Endometrial microvascular endothelial cells (primary cell): ENCODE data around the gene CELF2. TPM values are rescaled to one million over a fixed set of nuclear protein-coding genes. Genes with fewer than 3 reads are reported as not detected.
"Not testable (repeated sequence)": the region's sequence is repeated elsewhere in the genome, so short reads cannot be mapped to it uniquely, and the experiment has no call there.

Experiments used
- in situ Hi-C: cut with HindIII; loops from 2 replicates; pipeline ENCODE4 v1.10.0; 2017; ENCODE audit warnings: low sequenced_read_pairs, low pct_unique_long_range_greater_than_20kb; ENCODE audit errors: inconsistent ontology term
- total RNA-seq: library from RNA; depleted of rRNA; stranded (reverse); fragments of >200 nt; gene quantifications from one replicate; pipeline ENCODE4 v1.2.3, GENCODE V29; 2015; ENCODE audit errors: inconsistent ontology term

CELF2 gene
- total RNA-seq, 1 donor from 2014 or later = 2.5 TPM

DNA sequence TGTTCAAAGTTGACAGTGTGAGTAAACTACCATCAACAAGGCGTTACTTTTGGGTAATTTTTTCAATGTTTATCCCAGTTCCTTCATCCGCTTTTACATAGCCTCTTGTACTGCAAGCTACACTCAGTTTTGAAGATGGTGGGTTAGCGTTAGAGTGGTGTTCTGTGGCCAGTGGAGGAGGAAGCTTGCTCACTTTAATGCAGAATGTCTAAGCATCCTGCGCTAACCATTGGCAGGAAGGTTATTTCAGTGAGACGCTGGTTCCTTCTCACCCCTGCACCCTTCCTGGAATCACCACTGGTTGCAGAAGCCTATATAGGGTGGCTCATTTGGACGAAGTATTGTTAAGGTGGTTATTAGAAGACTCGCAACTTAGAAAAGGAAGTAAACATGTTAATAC is 159.1 kb downstream of the CELF2 start:
- in situ Hi-C loops = no loop called here

DNA sequence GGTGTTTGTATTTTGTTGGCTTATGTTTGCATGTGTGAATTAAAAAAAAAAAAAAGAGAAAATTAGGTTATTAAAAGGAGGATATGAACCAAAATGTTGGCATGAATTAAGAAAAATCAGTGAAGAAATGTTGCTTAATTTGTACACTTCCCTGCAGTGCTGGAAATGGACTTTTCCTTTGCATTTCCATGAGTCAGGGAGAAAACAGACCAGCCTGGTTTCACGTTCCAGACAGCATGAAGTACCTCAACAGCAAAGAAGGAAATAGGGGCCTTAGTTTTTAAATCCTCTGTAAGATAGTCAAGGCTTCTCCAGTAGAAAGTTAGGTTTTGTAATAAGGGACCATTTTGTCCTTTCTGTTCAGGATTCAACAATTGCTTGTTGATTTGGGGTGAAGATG is 159.7 kb downstream of the CELF2 start:
- in situ Hi-C loops = no loop called here

DNA sequence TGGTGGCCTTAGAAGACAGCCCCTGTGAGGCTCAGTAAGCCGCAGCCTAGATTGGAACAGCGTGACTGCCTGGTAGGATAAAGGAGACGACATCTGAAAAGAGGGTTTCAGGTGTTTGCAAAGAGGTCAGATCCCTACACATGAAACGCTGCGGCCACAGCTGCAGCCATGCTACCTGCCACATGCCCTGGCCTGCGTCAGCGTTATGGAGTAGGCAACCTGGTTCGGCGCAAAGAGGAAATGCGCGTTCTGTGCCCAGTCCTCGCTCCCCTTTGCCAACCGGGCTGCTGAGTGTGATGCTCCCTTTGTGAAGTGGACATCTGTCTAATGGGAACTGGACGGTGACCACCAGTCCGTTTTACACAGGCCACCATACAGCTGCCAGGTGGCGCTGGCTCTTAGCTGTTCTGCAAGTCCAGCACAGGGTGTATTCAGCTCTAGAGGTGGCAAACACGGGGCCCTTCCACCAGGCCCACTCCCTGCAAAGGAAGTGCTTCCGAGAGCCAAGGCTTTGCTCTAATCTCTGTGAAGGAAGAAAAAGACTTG is 160.3 kb downstream of the CELF2 start:
- in situ Hi-C loops = no loop called here

DNA sequence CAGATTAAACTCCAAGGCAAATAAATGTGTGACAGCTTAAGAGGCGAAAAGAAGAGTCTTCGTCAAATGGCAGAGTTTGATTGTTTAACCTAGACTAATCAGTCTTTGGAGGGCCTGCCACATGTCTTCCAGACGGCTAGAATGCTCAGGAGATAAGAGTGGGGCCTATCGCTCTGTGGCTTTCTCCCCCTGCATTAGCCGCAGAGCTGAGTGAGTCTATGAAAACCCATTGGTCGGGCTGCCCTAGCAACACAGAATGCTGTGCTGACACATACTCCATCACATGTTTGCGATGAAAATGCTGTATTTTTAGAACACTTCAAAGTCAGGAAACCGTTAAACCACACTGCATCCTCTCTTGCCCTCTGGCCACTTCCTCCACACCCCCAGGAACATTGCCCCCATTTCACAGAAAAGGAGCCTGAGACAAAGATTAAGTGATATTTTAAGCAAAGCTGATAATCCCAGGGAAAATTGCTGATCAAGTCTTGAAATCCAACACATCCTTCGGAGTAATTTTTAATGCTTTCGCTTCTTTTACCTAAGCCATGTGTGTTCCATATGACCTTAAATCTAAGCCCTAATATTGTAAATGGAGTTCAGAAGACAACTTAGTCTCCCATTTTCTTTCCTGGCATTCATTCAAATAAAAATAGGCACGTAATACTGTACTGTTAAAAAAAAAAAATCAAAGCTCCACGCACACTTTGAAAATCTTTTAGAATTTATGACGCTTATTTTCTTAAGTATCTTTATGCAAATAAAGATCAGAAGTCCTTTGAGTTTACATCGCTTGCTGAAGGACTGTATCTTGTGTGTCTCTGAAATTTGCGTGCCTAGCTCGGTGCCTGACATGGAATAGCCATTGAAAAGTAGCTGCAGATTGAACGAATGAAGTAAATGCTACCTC is 161.2 kb downstream of the CELF2 start:
- in situ Hi-C loops = no loop called here

DNA sequence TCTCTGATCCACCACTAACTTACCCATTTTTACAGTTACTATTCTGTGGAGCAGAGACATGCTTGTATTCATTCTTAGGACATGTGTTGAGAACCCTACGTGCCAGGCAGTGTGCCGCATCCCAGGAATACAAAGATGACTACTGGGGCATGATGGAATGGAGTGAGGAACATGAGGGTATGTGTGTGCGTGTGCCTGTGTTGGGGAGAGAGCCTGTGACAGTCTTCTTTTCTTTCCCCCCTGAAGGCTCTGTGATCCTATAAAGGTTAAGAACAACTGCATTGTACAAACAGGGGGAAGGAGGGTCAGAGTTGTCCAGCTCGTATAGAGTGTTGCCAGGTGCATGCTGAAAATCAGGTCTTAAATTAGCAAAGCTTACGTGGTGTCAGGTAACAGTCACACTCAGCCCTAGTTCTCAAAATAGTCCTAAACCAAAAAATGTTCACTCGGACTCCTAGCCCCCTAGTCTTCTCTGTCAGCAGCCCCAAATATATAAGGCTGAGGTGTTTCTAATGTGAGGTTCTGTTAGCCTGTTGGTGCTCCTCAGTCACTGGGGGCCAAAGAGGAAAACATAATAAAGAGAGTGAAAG is 161.9 kb downstream of the CELF2 start:
- in situ Hi-C loops = no loop called here

DNA sequence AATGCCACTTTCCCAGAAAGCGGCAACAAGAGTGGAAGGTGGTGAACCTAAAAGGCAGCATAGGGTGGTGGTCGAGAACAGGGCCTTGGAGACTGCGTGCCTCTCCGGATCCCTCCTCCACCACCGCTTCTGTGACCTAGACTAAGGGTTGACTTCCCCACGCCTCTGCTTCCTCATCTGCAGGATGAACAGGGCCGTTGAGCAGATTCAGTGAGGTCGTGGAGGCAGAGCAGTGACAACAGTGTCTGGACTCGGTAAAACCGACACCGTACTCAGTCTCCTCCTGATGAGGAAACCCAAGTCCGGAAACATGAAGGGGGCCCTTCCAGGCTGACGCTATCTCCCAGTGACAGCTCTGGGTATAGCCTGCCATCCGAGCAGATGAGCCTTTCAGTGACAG is 162.6 kb downstream of the CELF2 start:
- in situ Hi-C loops = no loop called here

DNA sequence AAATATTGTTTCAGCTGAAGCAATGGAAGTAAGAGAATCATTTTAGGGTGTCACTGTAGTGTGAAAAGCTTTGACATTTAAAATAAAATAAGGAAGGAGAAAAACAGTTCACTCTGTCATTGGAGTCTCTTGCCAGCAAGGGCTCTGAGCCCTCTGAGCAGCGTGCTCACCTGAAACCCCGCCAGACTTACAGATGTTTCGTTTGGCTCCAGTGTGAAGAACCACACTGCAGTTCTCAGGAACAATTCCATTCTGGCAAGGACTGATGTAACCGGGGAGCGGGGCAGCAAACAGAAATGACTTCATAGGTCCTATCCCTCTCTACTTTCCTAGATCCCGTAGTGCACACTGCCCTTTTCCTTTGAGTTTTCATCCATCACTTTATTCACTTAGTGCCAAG is 164.3 kb downstream of the CELF2 start:
- in situ Hi-C loops = no loop called here

DNA sequence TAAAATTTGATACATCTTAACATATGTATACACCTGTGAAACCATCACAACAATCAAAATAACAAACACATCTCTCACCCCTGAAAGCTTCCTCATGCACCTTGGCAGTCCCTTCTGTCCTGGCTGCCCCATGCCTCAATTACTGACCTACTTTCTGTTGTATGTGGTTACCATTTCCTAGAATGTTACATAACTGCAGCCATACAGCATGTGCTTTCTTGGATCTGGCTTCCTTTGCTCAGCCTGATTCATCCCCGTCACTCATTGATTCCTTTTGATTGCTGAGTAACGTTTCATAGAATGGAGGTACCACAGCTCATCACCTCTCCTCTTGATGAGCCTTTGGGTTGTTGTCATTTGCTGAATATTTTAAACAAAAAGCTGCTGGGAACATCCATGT is 165.3 kb downstream of the CELF2 start:
- in situ Hi-C loops = no loop called here

DNA sequence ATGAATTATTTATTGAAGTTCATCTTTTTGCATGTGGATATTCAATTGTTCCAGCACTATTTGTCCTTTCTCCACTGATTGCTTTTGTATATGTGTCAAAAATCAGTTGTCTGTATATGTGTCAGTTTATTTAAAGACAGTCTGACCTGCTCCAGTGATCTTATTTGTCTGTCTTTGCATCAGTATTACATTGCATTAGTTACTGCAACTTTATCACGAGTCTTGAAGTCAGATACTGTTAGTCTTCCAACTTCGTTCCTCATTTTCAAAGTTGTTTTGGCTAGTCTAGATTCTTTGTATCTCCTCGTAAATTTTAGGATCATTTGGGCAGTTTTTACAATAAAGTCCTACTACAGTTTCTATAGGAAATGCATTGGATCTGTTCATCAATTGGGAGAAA is 166.4 kb downstream of the CELF2 start:
- in situ Hi-C loops = no loop called here

DNA sequence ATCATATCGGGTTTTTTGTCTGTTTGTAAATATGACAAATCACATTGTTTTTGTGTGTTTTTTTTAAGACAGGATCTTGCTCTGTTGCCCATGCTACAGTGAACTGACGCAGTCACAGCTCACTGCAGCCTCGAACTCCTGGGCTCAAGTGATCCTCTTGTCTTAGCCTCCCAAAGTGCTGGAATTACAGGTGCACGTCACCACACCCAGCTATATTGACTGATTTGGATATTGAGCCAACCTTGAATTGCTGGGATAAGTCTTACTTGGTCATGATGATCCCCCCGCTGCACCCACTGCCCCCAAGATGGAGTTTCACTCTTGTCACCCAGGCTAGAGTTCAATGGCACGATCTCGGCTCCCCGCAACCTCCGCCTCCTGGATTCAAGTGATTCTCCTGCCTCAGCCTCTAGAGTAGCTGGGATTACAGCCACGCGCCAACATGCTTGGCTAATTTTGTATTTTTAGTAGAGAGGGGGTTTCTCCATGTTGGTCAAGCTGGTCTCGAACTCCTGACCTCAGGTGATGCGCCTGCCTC is 167.5 kb downstream of the CELF2 start:
- in situ Hi-C loops = not testable (repeated sequence)

DNA sequence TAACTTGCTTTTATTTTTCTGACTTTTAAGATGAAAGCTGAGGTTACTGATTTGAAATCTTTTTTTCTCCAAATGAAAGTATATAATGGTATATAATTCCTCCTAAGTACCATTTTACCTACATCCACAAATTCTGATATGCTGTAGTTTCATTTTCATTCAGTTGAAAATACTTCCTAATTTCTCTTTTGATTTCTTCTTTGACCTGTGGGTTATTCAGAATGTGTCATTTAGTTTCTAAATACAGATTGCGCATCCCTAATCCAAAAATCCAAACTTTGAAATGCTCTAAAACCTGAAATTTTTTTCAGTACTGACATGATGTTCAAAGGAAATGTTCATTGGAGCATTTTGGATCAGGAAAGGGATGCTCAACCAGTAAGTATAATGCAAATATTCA is 168.7 kb downstream of the CELF2 start:
- in situ Hi-C loops = no loop called here

DNA sequence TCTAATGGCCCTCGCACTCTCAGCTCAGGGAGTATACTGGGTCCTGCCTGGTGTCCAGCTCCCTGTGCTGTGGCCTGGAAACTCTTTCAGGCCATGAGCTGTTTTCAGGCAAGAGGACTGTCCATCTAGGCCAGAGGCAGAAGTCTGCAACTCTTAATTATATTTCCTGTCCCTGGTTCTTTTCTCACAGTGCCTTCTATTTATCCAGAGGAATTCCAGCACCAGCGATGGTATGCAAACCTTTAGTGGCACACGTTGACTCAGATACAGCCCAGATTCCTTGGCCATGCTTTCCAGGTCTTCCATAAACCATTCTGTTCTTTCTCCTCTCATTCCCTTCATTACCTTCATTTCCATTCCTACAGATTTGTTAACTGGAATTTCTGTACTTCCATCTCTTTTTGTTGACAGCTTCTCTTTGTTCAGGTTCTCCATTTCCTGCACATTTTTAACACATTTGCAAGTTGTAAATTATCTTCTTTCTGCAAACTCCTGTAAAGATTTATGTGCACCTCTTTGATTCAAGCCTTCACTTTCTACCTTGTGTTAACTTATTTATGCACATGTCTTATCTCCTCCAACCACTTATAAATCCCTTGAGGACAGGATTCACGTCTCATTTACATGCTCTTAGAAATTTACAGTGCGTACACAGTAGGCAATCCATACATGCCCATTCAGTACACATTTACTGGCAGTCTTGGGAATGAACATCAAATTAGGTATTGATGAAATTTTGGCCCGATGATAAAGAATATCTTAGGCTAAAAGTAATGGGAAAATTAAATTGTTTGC is 172.1 kb downstream of the CELF2 start:
- in situ Hi-C loops = no loop called here

DNA sequence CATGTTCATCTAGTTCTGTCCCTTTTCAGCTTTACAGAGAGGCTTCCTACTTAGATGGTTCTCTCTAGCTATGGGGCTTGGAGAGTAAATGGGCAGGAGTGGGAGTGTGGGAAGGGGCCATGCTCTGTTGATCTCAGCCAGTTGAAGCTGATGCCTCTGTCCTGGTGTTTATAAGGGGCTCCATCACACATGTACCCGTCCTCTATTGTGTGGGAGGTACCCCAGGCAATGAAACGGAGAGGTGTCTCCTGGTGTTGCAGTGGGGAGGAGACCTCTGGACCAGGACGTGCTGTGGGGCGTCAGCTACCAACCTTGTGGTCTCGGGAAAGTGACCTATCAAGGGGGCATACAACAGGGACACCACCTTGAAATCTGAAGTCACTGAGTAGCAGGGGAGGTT is 173.5 kb downstream of the CELF2 start:
- in situ Hi-C loops = no loop called here

DNA sequence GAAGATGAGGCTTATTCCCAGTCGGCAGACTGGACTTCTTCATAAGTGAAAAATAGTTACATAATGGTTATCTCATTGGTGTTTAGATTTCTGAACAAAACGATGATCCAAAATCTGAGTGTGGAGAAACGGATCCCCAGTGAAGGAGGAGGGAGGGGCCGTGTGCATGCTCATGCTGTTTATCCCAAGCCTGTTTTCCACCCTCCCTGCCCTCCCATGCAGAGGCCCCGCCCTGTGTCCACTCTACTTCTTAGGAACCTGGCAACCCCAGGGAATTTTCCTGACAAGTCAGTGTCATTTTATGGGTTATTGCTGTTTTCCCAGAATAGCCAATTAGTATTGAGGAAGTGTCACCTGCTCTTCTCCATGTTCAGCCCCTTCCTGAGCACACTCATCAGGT is 174.0 kb downstream of the CELF2 start:
- in situ Hi-C loops = no loop called here

DNA sequence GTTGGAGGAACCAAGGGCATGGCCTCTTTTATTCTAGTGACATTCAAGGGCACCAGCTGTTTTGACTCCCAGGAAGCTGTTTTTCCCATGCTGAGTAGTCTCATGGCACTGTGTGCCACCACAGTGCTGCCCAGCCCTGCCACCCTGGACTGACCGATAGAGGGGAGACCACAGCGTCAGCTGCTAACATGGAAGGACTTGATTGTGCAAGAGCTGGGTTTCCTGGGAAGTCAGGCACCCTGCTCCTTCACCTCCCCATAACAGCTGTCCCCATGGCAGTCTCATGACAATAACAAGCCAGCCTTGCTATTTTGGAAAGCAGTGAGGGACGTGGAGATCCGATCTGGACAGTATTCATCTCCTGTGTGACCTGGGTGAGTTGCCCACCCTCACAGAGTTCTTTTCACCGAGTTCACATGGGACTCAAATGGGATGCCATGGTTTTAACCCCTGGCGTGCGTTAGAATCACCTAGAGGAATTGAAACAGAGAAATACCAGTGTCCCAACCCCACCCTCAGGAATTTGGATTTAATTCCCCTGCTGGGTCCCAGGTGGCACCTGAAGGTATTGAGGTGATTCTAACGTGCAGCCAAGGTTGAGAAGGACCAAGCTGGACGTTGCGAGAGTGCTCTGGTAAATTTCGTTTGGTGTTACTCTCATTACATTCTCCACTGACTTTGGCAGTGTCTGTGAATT is 174.8 kb downstream of the CELF2 start:
- in situ Hi-C loops = no loop called here

DNA sequence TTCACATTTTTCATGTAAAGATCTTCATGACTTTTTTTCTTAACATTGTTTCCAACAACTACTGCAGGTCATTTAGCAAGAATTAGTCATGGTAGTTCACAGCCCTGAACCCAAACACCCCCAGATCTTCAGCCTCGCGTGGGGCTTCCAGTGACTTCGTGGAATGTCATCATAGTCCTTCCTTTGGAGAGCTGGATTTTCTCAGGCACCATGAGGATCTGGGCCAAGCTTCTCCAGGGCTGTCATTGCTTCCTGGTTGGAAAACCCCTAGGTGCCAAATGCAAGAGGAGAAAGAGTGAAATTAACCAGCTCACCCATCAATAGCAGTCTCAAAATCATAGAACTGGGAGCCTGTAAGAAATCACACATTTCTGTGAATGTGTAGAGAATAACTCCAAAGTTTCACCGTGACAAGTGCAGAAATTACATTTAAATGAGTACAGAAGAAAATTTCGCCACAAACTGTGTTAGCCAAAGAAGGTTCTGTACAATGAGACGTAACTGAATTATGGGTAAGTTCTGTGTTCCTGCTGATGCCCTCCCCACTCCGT is 175.4 kb downstream of the CELF2 start:
- in situ Hi-C loops = no loop called here

DNA sequence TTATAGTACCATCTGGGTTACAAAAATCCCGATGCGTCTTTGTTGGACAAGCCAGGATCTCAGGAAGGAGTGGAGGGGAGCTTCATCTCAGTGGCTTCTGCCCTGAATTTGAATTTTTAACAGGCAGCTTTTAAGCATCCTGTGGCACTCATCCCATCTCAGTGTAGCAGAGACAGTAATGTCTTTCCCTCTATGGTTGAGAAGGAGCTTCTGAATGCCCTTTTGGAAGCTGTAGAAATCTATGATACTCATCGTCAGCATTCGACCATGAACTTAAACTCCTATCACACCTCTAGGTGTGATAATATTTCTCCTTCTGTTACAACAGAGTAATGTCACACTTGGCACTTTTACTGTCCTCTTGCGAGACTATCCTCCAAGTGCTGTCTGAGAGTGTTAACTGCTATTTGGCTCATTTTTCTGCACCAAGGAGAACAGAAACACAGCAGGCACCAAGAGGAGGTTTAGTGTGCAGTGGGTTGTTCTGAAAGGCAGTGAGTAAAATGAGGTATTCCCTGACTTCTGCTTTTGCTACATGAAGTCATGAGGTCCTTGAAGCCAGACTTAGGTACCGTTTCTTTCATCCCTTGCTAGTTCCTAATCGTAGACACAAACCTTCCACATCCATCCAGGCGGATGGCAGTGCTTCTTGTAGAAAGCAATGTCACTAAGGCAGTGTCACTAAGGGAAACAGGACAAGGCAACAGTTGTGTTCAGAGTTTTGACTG is 177.4 kb downstream of the CELF2 start:
- in situ Hi-C loops = no loop called here

DNA sequence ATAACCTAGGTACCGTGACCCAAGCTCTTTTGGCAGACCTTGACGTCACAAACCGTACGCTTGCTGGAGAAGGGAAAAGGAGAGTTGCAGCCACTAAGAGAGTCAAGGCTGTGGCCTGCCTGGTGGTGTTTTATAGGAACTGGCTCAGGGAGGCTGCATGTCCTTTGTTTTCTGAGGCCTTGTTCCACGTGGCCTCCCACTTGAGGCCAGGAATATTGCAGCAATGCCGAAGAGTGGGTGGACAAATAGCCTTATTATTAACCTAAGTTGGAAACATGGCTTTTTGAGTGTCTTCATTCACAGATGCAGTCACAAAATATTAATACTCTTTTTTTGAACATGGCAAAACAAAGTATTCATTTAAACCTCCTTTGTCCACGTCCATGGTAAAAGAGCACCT is 178.0 kb downstream of the CELF2 start:
- in situ Hi-C loops = no loop called here
